Nephron progenitor cell (in vitro differentiated cells): ENCODE data around the gene CACNA1C.

ENCODE experiments used
- DNase-seq: peaks from one replicate; pipeline ENCODE4 v3.0.0; 2021
- H3K27ac Mint-ChIP-seq: 2 replicates; pipeline ENCODE4 v1.8.0; 2021; ENCODE audit warnings: mild to moderate bottlenecking, moderate library complexity, mixed read lengths
- H3K27me3 Mint-ChIP-seq: 2 replicates; pipeline ENCODE4 v1.8.0; 2021; ENCODE audit warnings: mild to moderate bottlenecking, low read depth, mixed read lengths; ENCODE audit not compliant: poor library complexity
- H3K36me3 Mint-ChIP-seq: 2 replicates; pipeline ENCODE4 v1.8.0; 2021; ENCODE audit warnings: low read depth, mixed read lengths
- H3K4me1 Mint-ChIP-seq: 2 replicates; pipeline ENCODE4 v1.8.0; 2021; ENCODE audit warnings: mixed read lengths
- H3K4me3 Mint-ChIP-seq: 2 replicates; pipeline ENCODE4 v1.8.0; 2021; ENCODE audit warnings: mild to moderate bottlenecking, moderate library complexity, mixed read lengths
- H3K9me3 Mint-ChIP-seq: 2 replicates; pipeline ENCODE4 v1.8.0; 2021; ENCODE audit warnings: mild to moderate bottlenecking, moderate library complexity, mixed read lengths
- CTCF ChIP-seq: fragments of 200-600 bp; sonication (generic); IDR thresholded peaks from 2 replicates; pipeline ENCODE4 v1.5.0; 2021; ENCODE audit warnings: antibody characterized with exemption

CACNA1C gene

GRCh38 chr12:2011643-2012607, 40.9 kb upstream of the CACNA1C start:
- Mint-ChIP-seq H3K36me3 (no peaks in the 10 kb centered on the region), H3K27me3 (no peaks in the 10 kb centered on the region), H3K27ac (no peak overlapping the region), H3K4me3 (no peak overlapping the region), H3K4me1 (peaks cover 49% of the 10 kb centered on the region), H3K9me3 (no peaks in the 10 kb centered on the region)
- TF ChIP-seq CTCF: no peak
- DNase-seq: no peak

- Mint-ChIP-seq H3K4me1 (peaks cover 60% of the 10 kb centered on the region), H3K27me3 (no peaks in the 10 kb centered on the region), H3K36me3 (no peaks in the 10 kb centered on the region), H3K9me3 (no peaks in the 10 kb centered on the region), H3K4me3 (no peak overlapping the region), H3K27ac (no peak overlapping the region)
- DNase-seq: no peak
- TF ChIP-seq CTCF: no peak
Measured at GRCh38 chr12:2013086-2013485, 39.7 kb upstream of the CACNA1C start.

GRCh38 chr12:2013527-2014223, 39.1 kb upstream of the CACNA1C start:
- H3K36me3 Mint-ChIP-seq: no peaks in the 10 kb centered on the region
- H3K4me3 Mint-ChIP-seq: no peak overlapping the region
- H3K27me3 Mint-ChIP-seq: no peaks in the 10 kb centered on the region
- no peaks in the 10 kb centered on the region for H3K9me3 Mint-ChIP-seq
- no peak for TF ChIP-seq CTCF
- H3K4me1 Mint-ChIP-seq: peaks cover 66% of the 10 kb centered on the region
- peak overlapping the region; percentile 57 for H3K27ac Mint-ChIP-seq
- DNase-seq: peak; percentile 16

GRCh38 chr12:2014231-2014630, 38.6 kb upstream of the CACNA1C start:
- Mint-ChIP-seq H3K9me3 (no peaks in the 10 kb centered on the region), H3K4me1 (peaks cover 72% of the 10 kb centered on the region), H3K27me3 (no peaks in the 10 kb centered on the region), H3K27ac (no peak overlapping the region), H3K4me3 (no peak overlapping the region), H3K36me3 (no peaks in the 10 kb centered on the region)
- TF ChIP-seq CTCF: no peak
- DNase-seq: no peak

GRCh38 chr12:2016862-2017545, 35.8 kb upstream of the CACNA1C start:
- H3K27ac Mint-ChIP-seq: peak overlapping the region; percentile 50
- no peaks in the 10 kb centered on the region for H3K9me3 Mint-ChIP-seq
- H3K4me3 Mint-ChIP-seq: peak overlapping the region; percentile 20
- H3K4me1 Mint-ChIP-seq: peaks cover 68% of the 10 kb centered on the region
- no peaks in the 10 kb centered on the region for H3K36me3 Mint-ChIP-seq
- DNase-seq: no peak
- H3K27me3 Mint-ChIP-seq: peaks cover 2% of the 10 kb centered on the region
- no peak for TF ChIP-seq CTCF
